Neuronal stem cell (in vitro differentiated cells): ENCODE data around the gene UBA5.

Experiments used
- DNase-seq: peaks from one replicate; pipeline ENCODE4 v3.0.0-alpha.2; 2013; ENCODE audit warnings: low spot score
- H2AFZ ChIP-seq: one replicate; pipeline ENCODE4 v1.6.1; 2013; ENCODE audit warnings: mild to moderate bottlenecking, low read length, inconsistent platforms
- H2AK5ac ChIP-seq: 2 replicates; pipeline ENCODE4 v1.6.1; 2013; ENCODE audit warnings: low read depth, mild to moderate bottlenecking, inconsistent platforms, low read length, moderate library complexity, mixed read lengths
- H2BK120ac ChIP-seq: 2 replicates; pipeline ENCODE4 v1.6.1; 2013; ENCODE audit warnings: low read depth, mild to moderate bottlenecking, inconsistent platforms, low read length, moderate library complexity, mixed read lengths
- H2BK12ac ChIP-seq: one replicate; pipeline ENCODE4 v1.6.1; 2013; ENCODE audit warnings: low read length, inconsistent platforms
- H2BK15ac ChIP-seq: 2 replicates; pipeline ENCODE4 v1.6.1; 2013; ENCODE audit warnings: mild to moderate bottlenecking, low read length, inconsistent platforms, mixed read lengths
- H2BK5ac ChIP-seq: one replicate; pipeline ENCODE4 v1.6.1; 2013; ENCODE audit warnings: inconsistent platforms, mild to moderate bottlenecking, low read length, moderate library complexity
- H3K14ac ChIP-seq: one replicate; pipeline ENCODE4 v1.6.1; 2013; ENCODE audit warnings: low read length, inconsistent platforms
- H3K18ac ChIP-seq: 2 replicates; pipeline ENCODE4 v1.6.1; 2013; ENCODE audit warnings: low read length, inconsistent platforms
- H3K23ac ChIP-seq: 2 replicates; pipeline ENCODE4 v1.6.1; 2013; ENCODE audit warnings: low read depth, mild to moderate bottlenecking, mixed read lengths, low read length, inconsistent platforms; ENCODE audit not compliant: poor library complexity
- H3K27ac ChIP-seq: replicated peaks from 3 replicates; pipeline ENCODE4 v1.5.1; 2013; ENCODE audit warnings: low read length, inconsistent platforms
- H3K27me3 ChIP-seq, 3 experiments: 2 replicates each; pipeline ENCODE4 v1.6.1; 2013; ENCODE audit warnings: low read length in 3 of 3, mild to moderate bottlenecking in 2 of 3, inconsistent platforms in 1 of 3, low read depth in 1 of 3, mixed read lengths in 1 of 3, moderate library complexity in 1 of 3; ENCODE audit not compliant: control insufficient read depth in 3 of 3, insufficient read depth in 3 of 3
- H3K36me3 ChIP-seq, 2 donors: replicated peaks in 1 of 2; 2 replicates each; pipeline ENCODE4 v1.6.1; 2013; ENCODE audit warnings: low read length in 2 of 2; ENCODE audit not compliant: control insufficient read depth in 2 of 2, insufficient read depth in 2 of 2
- H3K4ac ChIP-seq: 2 replicates; pipeline ENCODE4 v1.6.1; 2013; ENCODE audit warnings: inconsistent platforms, mild to moderate bottlenecking, low read length, moderate library complexity
- H3K4me1 ChIP-seq, 2 donors: 1 replicate in 1 of 2; 2 replicates in 1 of 2; pipeline ENCODE4 v1.6.1; 2013; ENCODE audit warnings: low read length in 2 of 2, low read depth in 1 of 2; ENCODE audit not compliant: control insufficient read depth in 2 of 2, insufficient read depth in 1 of 2
- H3K4me2 ChIP-seq: one replicate; pipeline ENCODE4 v1.6.1; 2013; ENCODE audit warnings: mild to moderate bottlenecking, low read length, inconsistent platforms; ENCODE audit not compliant: insufficient read depth, poor library complexity, severe bottlenecking
- H3K4me3 ChIP-seq, 2 donors: 2 replicates each; pipeline ENCODE4 v1.5.1; 2013; ENCODE audit warnings: low read length in 2 of 2, mild to moderate bottlenecking in 2 of 2, inconsistent platforms in 1 of 2, moderate library complexity in 1 of 2
- H3K79me1 ChIP-seq: one replicate; pipeline ENCODE4 v1.6.1; 2013; ENCODE audit warnings: low read depth, mild to moderate bottlenecking, inconsistent platforms, low read length, moderate library complexity
- H3K9ac ChIP-seq: one replicate; pipeline ENCODE4 v1.6.1; 2013; ENCODE audit warnings: mild to moderate bottlenecking, low read depth, low read length, inconsistent platforms; ENCODE audit not compliant: poor library complexity
- H3K9me3 ChIP-seq, 2 donors: replicated peaks in 1 of 2; 2 replicates each; pipeline versions ENCODE3 to v1.6.1; 2013; ENCODE audit warnings: low read length in 2 of 2, mild to moderate bottlenecking in 2 of 2, inconsistent platforms in 1 of 2, low read depth in 1 of 2, mixed read lengths in 1 of 2, moderate library complexity in 1 of 2; ENCODE audit not compliant: control insufficient read depth in 2 of 2, insufficient read depth in 1 of 2
- H4K8ac ChIP-seq: one replicate; pipeline ENCODE4 v1.6.1; 2013; ENCODE audit warnings: low read depth, mild to moderate bottlenecking, inconsistent platforms, low read length, moderate library complexity
- H4K91ac ChIP-seq: one replicate; pipeline ENCODE4 v1.6.1; 2013; ENCODE audit warnings: low read length, low read depth, mild to moderate bottlenecking, inconsistent platforms; ENCODE audit not compliant: poor library complexity
- WGBS, 2 donors: extraction: QIAGEN DNeasy Blood & Tissue Kit; methylation state at CpG; one replicate each; pipeline ENCODE4 v1.1.7; 2013; ENCODE audit warnings: missing lambda C conversion rate in 2 of 2, mixed read lengths in 1 of 2; ENCODE audit not compliant: insufficient read length in 2 of 2, insufficient replicate concordance in 1 of 2; ENCODE audit errors: extremely low coverage in 2 of 2; 5-methylcytosine and 5-hydroxymethylcytosine counted together

Gene UBA5

DNA sequence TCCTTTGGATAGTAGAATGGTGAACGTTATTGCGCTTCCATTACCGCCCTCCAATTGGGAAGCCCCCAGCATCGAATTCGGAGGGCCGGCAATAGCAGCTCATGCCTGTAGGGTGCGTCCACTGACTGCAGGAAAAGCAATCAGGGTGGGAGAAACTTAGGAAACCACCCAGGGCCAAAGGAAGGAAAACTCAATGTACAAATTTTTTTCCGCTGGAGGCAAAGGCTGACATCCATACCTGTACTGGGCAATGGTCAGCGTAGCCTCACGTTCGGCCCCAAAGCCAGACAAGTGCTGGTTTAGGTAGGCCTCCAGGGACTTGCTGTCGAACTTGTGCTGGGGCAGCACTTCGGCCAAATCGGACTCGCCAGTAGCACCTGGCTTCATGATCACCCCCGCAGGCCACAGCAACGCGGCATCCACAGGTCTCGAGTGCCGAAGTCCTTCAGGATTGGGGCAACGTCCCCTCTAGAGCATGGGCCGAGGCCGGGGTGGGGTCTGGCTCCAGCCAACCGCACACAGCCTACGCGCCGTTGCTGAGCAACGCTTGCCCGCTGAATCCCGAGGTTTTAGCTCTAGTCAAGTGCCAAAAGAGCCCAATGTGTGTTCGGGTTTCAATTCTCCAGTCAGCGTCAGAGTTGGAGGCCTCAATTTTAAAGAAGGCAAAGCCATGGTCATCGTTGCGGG lies 621 bp upstream of the UBA5 start, which contains the start of gene ACAD11:
Gene ACAD11, minus strand, starts transcription at position 445 of the 687 bp plus-strand sequence. Its CDS starts 58 bp downstream, at position 387.
- Histone ChIP-seq H3K4ac (no peak within 1 kb of the TSS), H3K18ac (peak within 1 kb of the TSS; percentile 93), H2AK5ac (peak within 1 kb of the TSS; percentile 49), H2BK12ac (no peak within 1 kb of the TSS), H2AFZ (peak within 1 kb of the TSS; percentile 97), H3K23ac (peak within 1 kb of the TSS; percentile 22), H4K91ac (no peak within 1 kb of the TSS), H2BK120ac (no peak within 1 kb of the TSS), H3K4me3 (peak within 1 kb of the TSS; percentile 58 to 97), H3K36me3 (peaks cover 0 to 11% of the 10 kb centered on the region in 2 donors), H2BK15ac (peak within 1 kb of the TSS; percentile 5), H3K9me3 (no peaks in the 10 kb centered on the region), H2BK5ac (peak within 1 kb of the TSS; percentile 62), H3K27ac (peak within 1 kb of the TSS; percentile 75), H3K4me2 (peak within 1 kb of the TSS; percentile 90), H3K4me1 (peaks cover 0 to 8% of the 10 kb centered on the region in 2 donors), H4K8ac (no peak within 1 kb of the TSS), H3K14ac (peak within 1 kb of the TSS; percentile 65), H3K27me3 (no peaks in the 10 kb centered on the region), H3K9ac (peak within 1 kb of the TSS; percentile 92), H3K79me1 (no peaks in the 10 kb centered on the region)
- WGBS, 2 donors = no CpG with 5 or more reads among the region's 34 CpGs
- DNase-seq = peak; percentile 56

DNA sequence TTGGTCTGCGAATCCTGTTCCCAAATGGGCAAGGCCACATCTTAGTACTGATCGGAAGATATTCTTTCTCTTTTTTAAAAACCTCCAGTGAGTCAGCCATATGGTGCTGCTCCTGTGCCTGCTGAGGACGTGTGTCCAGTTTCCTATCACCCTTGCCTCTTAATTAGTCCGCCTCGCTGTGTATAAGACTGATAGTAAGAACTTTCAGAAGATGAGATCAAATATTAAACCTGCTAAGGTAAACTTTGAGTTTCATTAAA lies 612 bp downstream of the UBA5 start:
- Histone ChIP-seq H3K4me2 (peak overlapping the region; percentile 90), H3K9ac (peak overlapping the region; percentile 92), H2BK15ac (peak overlapping the region; percentile 5), H2AFZ (peak overlapping the region; percentile 97), H4K8ac (no peak overlapping the region), H3K4ac (no peak overlapping the region), H4K91ac (no peak overlapping the region), H3K27me3 (no peaks in the 10 kb centered on the region), H3K4me3 (peak overlapping the region; percentile 58 to 97), H2AK5ac (no peak overlapping the region), H3K18ac (no peak overlapping the region), H3K79me1 (no peaks in the 10 kb centered on the region), H2BK120ac (no peak overlapping the region), H3K36me3 (peaks cover 0 to 16% of the 10 kb centered on the region in 2 donors), H3K9me3 (no peaks in the 10 kb centered on the region), H2BK12ac (no peak overlapping the region), H3K27ac (no peak overlapping the region), H3K4me1 (peaks cover 0 to 8% of the 10 kb centered on the region in 2 donors), H2BK5ac (peak overlapping the region; percentile 62), H3K23ac (no peak overlapping the region), H3K14ac (no peak overlapping the region)
- no peak for DNase-seq
- no CpG with 5 or more reads among the region's 5 CpGs for WGBS, 2 donors

DNA sequence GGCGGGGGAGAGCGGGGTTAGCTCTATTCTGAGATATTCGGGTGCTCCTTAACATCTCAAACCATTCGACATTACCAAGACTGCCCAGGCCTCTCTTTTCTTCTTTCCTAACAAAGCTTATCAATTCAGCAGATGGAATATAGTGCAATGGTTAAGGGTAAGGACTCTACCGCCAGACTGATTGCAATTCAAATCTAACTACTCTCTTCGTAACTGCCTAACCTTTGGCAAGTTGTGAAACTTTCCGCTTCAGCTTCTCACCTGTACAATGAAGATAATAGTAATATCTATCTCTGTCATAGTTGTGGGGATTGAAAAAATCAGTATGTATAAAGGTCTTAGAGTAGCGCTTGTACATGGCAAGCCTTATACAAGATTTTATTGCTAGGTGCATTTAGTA lies 972 bp downstream of the UBA5 start:
- Histone ChIP-seq H3K9me3 (no peaks in the 10 kb centered on the region), H3K23ac (no peak overlapping the region), H2BK5ac (no peak overlapping the region), H3K27ac (no peak overlapping the region), H3K9ac (no peak overlapping the region), H3K18ac (no peak overlapping the region), H2BK15ac (no peak overlapping the region), H2AK5ac (no peak overlapping the region), H3K4me1 (peaks cover 0 to 8% of the 10 kb centered on the region in 2 donors), H4K91ac (no peak overlapping the region), H3K4me2 (peak overlapping the region; percentile 90), H4K8ac (no peak overlapping the region), H2BK12ac (no peak overlapping the region), H3K4ac (no peak overlapping the region), H3K79me1 (no peaks in the 10 kb centered on the region), H3K14ac (no peak overlapping the region), H3K27me3 (no peaks in the 10 kb centered on the region), H2BK120ac (no peak overlapping the region), H2AFZ (peak overlapping the region; percentile 97), H3K36me3 (peaks cover 0 to 19% of the 10 kb centered on the region in 2 donors), H3K4me3 (peak overlapping the region; percentile 58 to 97)
- no peak for DNase-seq
- no CpG with 5 or more reads among the region's 8 CpGs for WGBS, 2 donors

DNA sequence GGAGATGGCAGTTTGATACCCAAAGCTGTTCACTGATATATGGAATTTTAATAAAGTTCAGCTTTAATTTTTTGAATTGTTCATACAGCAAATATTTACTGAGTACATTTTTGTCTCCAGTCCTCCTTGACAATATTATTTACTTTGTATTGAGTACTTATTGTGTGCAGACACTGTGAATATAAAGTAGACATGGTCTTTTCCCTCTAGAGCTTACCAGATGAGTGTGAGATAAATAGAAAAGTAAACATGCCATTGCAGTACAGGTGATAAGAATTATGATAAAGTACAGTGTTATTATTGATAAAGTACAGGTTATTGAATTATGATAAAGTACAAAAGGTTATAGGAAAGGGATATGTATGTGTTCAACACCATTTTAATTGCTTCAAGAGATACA lies 2.1 kb downstream of the UBA5 start:
- no peak overlapping the region for H2AFZ ChIP-seq
- no peak overlapping the region for H3K4ac ChIP-seq
- no peak overlapping the region for H2BK15ac ChIP-seq
- no peak overlapping the region for H2BK5ac ChIP-seq
- no peak for DNase-seq
- no peaks in the 10 kb centered on the region for H3K27me3 ChIP-seq
- no peak overlapping the region for H3K9ac ChIP-seq
- H3K79me1 ChIP-seq = no peaks in the 10 kb centered on the region
- no peak overlapping the region for H3K18ac ChIP-seq
- H4K91ac ChIP-seq = no peak overlapping the region
- H3K4me3 ChIP-seq = peak overlapping the region in 1 of 2 donors; percentile 58
- H2BK12ac ChIP-seq = no peak overlapping the region
- no peak overlapping the region for H4K8ac ChIP-seq
- no peak overlapping the region for H2BK120ac ChIP-seq
- H3K4me2 ChIP-seq = no peak overlapping the region
- no peak overlapping the region for H2AK5ac ChIP-seq
- peaks cover 0 to 30% of the 10 kb centered on the region in 2 donors for H3K36me3 ChIP-seq
- H3K4me1 ChIP-seq = peaks cover 0 to 8% of the 10 kb centered on the region in 2 donors
- H3K14ac ChIP-seq = no peak overlapping the region
- H3K9me3 ChIP-seq = no peaks in the 10 kb centered on the region
- H3K23ac ChIP-seq = no peak overlapping the region
- no peak overlapping the region for H3K27ac ChIP-seq
